Glutamatergic neuron (in vitro differentiated cells): ENCODE measurements around the gene DERL3. TPM values are rescaled to one million over a fixed set of nuclear protein-coding genes. Genes with fewer than 3 reads are reported as not detected.

ENCODE experiments used
- DNase-seq: peaks from one replicate; pipeline ENCODE4 v3.0.0; 2022
- H3K27ac Mint-ChIP-seq: one replicate; pipeline ENCODE4 v1.8.0; 2020; ENCODE audit warnings: mild to moderate bottlenecking, mixed read lengths, inconsistent platforms; ENCODE audit not compliant: unreplicated experiment
- H3K27me3 Mint-ChIP-seq: one replicate; pipeline ENCODE4 v1.8.0; 2020; ENCODE audit warnings: mild to moderate bottlenecking, moderate library complexity, mixed read lengths, inconsistent platforms; ENCODE audit not compliant: unreplicated experiment
- H3K36me3 Mint-ChIP-seq: one replicate; pipeline ENCODE4 v1.8.0; 2020; ENCODE audit warnings: mild to moderate bottlenecking, mixed read lengths, inconsistent platforms; ENCODE audit not compliant: unreplicated experiment
- H3K4me1 Mint-ChIP-seq: one replicate; pipeline ENCODE4 v1.8.0; 2020; ENCODE audit warnings: mild to moderate bottlenecking, low read depth, mixed read lengths, inconsistent platforms; ENCODE audit not compliant: unreplicated experiment
- H3K4me3 Mint-ChIP-seq: one replicate; pipeline ENCODE4 v1.8.0; 2020; ENCODE audit warnings: mild to moderate bottlenecking, mixed read lengths, inconsistent platforms; ENCODE audit not compliant: unreplicated experiment
- H3K9me3 Mint-ChIP-seq: one replicate; pipeline ENCODE4 v1.8.0; 2020; ENCODE audit warnings: mild to moderate bottlenecking, moderate library complexity, mixed read lengths, inconsistent platforms; ENCODE audit not compliant: unreplicated experiment
- CTCF ChIP-seq: fragments of 200-600 bp; sonication (generic); IDR thresholded peaks from one replicate; pipeline ENCODE4 v1.5.0; 2021; ENCODE audit not compliant: partially characterized antibody, unreplicated experiment
- long read RNA-seq: library from polyadenylated mRNA; unstranded; transcript quantifications from one replicate; pipeline ENCODE4 v2.0.0, GENCODE V29; 2020; ENCODE audit not compliant: unreplicated experiment
- total RNA-seq: library from RNA; stranded (reverse); fragmentation: NEBNext Ultra II Directional; extraction: Animal tissue kit (Norgen Biotek cat#: 25700); gene quantifications from one replicate; pipeline ENCODE4 v1.2.1, GENCODE V29; 2021; ENCODE audit not compliant: unreplicated experiment

The DERL3 gene
- 1.2 TPM for total RNA-seq
- long read RNA-seq, partial matches to known transcripts, result 0 of 1 reads
- long read RNA-seq, other reads (novel, unspliced or antisense), result 0 of 1 reads

- peak within 1 kb of the TSS; percentile 84 for H3K4me3 Mint-ChIP-seq
- peaks cover 16% of the 10 kb centered on the region for H3K4me1 Mint-ChIP-seq
- H3K27ac Mint-ChIP-seq, result peak within 1 kb of the TSS; percentile 28
- H3K27me3 Mint-ChIP-seq, result peaks cover 19% of the 10 kb centered on the region
- TF ChIP-seq CTCF, result no peak
- peaks cover 27% of the 10 kb centered on the region for H3K9me3 Mint-ChIP-seq
- H3K36me3 Mint-ChIP-seq, result no peaks in the 10 kb centered on the region
- peak; percentile 94 for DNase-seq
Measured at GRCh38 chr22:23838681-23839468, at the start of gene DERL3. TSS of gene DERL3 (minus strand) at chr22:23839006. CDS start at chr22:23838987, 19 bp downstream.

- Mint-ChIP-seq H3K27me3 (peaks cover 6% of the 10 kb centered on the region), H3K4me1 (peaks cover 3% of the 10 kb centered on the region), H3K4me3 (no peak overlapping the region), H3K27ac (peak overlapping the region; percentile 22), H3K36me3 (peaks cover 8% of the 10 kb centered on the region), H3K9me3 (peaks cover 6% of the 10 kb centered on the region)
- no peak for TF ChIP-seq CTCF
- peak; percentile 79 for DNase-seq
Measured at GRCh38 chr22:23884140-23884539, 45.3 kb upstream of the DERL3 start.

DNA sequence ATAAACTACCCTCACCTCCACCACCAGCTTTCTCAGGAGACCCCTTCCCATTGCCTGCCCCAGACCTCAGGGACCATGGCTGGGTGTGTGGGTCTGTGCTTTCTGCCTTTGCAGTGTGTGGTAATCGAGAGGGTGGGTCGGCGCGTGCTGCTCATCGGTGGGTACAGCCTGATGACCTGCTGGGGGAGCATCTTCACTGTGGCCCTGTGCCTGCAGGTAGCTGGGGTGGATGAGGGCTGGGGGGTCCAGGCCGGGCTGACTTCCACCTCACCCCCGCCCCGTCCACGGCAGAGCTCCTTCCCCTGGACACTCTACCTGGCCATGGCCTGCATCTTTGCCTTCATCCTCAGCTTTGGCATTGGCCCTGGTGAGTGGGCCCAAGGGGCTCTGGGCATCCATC, 44.9 kb upstream of the DERL3 start:
- no peak for DNase-seq
- no peak overlapping the region for H3K4me3 Mint-ChIP-seq
- peaks cover 3% of the 10 kb centered on the region for H3K4me1 Mint-ChIP-seq
- peaks cover 6% of the 10 kb centered on the region for H3K27me3 Mint-ChIP-seq
- H3K36me3 Mint-ChIP-seq, result peaks cover 8% of the 10 kb centered on the region
- peaks cover 6% of the 10 kb centered on the region for H3K9me3 Mint-ChIP-seq
- H3K27ac Mint-ChIP-seq, result peak overlapping the region; percentile 22
- no peak for TF ChIP-seq CTCF

DNA sequence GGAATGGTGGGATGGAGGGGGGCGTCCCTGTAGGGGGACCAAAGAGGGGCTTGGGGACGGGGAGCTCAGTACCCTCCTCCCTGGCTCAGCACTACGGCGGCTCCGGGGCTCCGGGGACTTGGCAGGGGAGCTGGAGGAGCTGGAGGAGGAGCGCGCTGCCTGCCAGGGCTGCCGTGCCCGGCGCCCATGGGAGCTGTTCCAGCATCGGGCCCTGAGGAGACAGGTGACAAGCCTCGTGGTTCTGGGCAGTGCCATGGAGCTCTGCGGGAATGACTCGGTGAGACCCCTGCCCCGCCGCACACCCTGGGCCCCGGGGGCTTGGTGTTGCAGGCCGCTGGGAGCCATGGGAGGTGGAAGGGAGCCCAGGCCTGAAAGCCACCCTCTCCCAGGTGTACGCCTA, 43.6 kb upstream of the DERL3 start:
- DNase-seq, result no peak
- no peak for TF ChIP-seq CTCF
- H3K27me3 Mint-ChIP-seq, result peaks cover 6% of the 10 kb centered on the region
- H3K27ac Mint-ChIP-seq, result no peak overlapping the region
- H3K9me3 Mint-ChIP-seq, result peaks cover 6% of the 10 kb centered on the region
- no peak overlapping the region for H3K4me3 Mint-ChIP-seq
- peaks cover 3% of the 10 kb centered on the region for H3K4me1 Mint-ChIP-seq
- H3K36me3 Mint-ChIP-seq, result peaks cover 12% of the 10 kb centered on the region

DNA sequence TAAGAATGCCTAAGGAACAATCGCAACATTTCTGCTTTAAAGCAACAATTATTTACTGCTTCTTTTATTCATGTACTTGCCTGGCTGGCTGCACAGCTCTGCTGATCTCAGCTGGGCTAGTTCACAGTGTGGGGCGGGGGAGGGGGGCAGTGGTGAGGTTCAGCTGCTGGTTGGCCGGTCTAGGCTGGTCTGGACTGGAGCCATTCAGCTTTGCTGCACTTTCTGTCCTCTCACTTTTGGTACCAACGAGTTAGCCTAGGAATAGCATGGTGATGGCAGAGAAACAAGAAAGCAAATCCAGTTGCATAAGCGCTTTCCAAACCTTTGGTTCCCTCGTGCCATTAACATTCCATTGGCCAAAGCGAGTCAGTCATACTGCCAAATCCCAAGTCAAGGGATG, 39.4 kb upstream of the DERL3 start:
- Mint-ChIP-seq H3K4me1 (peaks cover 2% of the 10 kb centered on the region), H3K9me3 (peaks cover 6% of the 10 kb centered on the region), H3K36me3 (peaks cover 12% of the 10 kb centered on the region), H3K27me3 (peaks cover 3% of the 10 kb centered on the region), H3K4me3 (no peak overlapping the region), H3K27ac (no peak overlapping the region)
- no peak for TF ChIP-seq CTCF
- DNase-seq, result no peak
